Hepatocyte (in vitro differentiated cells): ENCODE results near the gene XRN1.

Source experiments
- CTCF ChIP-seq: fragments of 200-600 bp; sonication (generic); IDR thresholded peaks from 2 replicates; pipeline ENCODE4 v1.5.1; 2016; ENCODE audit warnings: antibody characterized with exemption, mild to moderate bottlenecking; ENCODE audit not compliant: poor library complexity
- EZH2 ChIP-seq: fragments of 200-600 bp; sonication (generic); IDR thresholded peaks from 2 replicates; pipeline ENCODE4 v1.6.1; 2016; ENCODE audit warnings: antibody characterized with exemption, mild to moderate bottlenecking, borderline replicate concordance
- EZH2phosphoT487 ChIP-seq: fragments of 200-600 bp; sonication (generic); IDR thresholded peaks from one replicate; pipeline ENCODE4 v1.6.1; 2018; ENCODE audit warnings: antibody characterized with exemption, mild to moderate bottlenecking, low read depth, moderate library complexity; ENCODE audit not compliant: unreplicated experiment, severe bottlenecking

- TF ChIP-seq EZH2phosphoT487 (no peak), CTCF (no peak), EZH2 (no peak)
Observed at GRCh38 chr3:142433110-142433509, 14.7 kb downstream of the XRN1 start.
